Measurements from ENCODE around the gene CDIPT. TPM values are rescaled to one million over a fixed set of nuclear protein-coding genes. Genes with fewer than 3 reads are reported as not detected.

Gene CDIPT
- total RNA-seq, 1 donor from 2014 or later, result 21.0 TPM

- Mint-ChIP-seq H3K27ac (no peak overlapping the region), H3K36me3 (no peaks in the 10 kb centered on the region), H3K4me3 (peak overlapping the region; percentile 84), H3K27me3 (ENCODE audit: insufficient read depth, low read depth) (peaks cover 23% of the 10 kb centered on the region), H3K4me1 (peaks cover 14% of the 10 kb centered on the region), H3K9me3 (no peaks in the 10 kb centered on the region)
- H3F3A ChIP-seq (ENCODE audit: low read depth), result peaks cover 13% of the 10 kb centered on the region
- H3K9ac ChIP-seq, result no peak overlapping the region
- TF ChIP-seq EZH2phosphoT487 (IDR thresholded peaks at IDR 0.05) (no peak), CTCF (IDR thresholded peaks at IDR 0.05) (no peak), EZH2 (IDR thresholded peaks at IDR 0.05) (no peak)
- peaks cover 10% of the 10 kb centered on the region for H3K4me1 ChIP-seq
- H3K9me3 ChIP-seq (ENCODE audit: low read depth), result no peaks in the 10 kb centered on the region
- H3K79me2 ChIP-seq (ENCODE audit: low read depth), result no peaks in the 10 kb centered on the region
- peak overlapping the region; percentile 75 for H2AFZ ChIP-seq (replicated peaks)
- H3K27me3 ChIP-seq, result peaks cover 12% of the 10 kb centered on the region
- no peaks in the 10 kb centered on the region for H3K36me3 ChIP-seq
- DNase-seq (ENCODE audit: low spot score), result peak; percentile 31
- peak overlapping the region; percentile 88 for H3K4me2 ChIP-seq
- H3K27ac ChIP-seq, result no peak overlapping the region
- peak overlapping the region; percentile 64 for H3K4me3 ChIP-seq
- H4K20me1 ChIP-seq (ENCODE audit: low read depth), result peaks cover 17% of the 10 kb centered on the region
Measured at GRCh38 chr16:29900888-29901606, 38.0 kb upstream of the CDIPT start.

GRCh38 chr16:29900102-29900887, 37.3 kb upstream of the CDIPT start, which contains the start of gene ASPHD1:
Gene ASPHD1, plus strand, starts transcription at chr16:29900488. Its CDS starts 484 bp downstream, at chr16:29900972.
- Histone ChIP-seq H3K27ac (no peak within 1 kb of the TSS), H3F3A (ENCODE audit: low read depth) (peaks cover 13% of the 10 kb centered on the region), H3K79me2 (ENCODE audit: low read depth) (no peaks in the 10 kb centered on the region), H4K20me1 (ENCODE audit: low read depth) (peaks cover 17% of the 10 kb centered on the region), H3K4me2 (peak within 1 kb of the TSS; percentile 88), H3K9ac (no peak within 1 kb of the TSS), H2AFZ (replicated peaks) (peak within 1 kb of the TSS; percentile 75), H3K9me3 (ENCODE audit: low read depth) (no peaks in the 10 kb centered on the region), H3K27me3 (peaks cover 12% of the 10 kb centered on the region), H3K4me1 (peaks cover 10% of the 10 kb centered on the region), H3K4me3 (peak within 1 kb of the TSS; percentile 64), H3K36me3 (no peaks in the 10 kb centered on the region)
- Mint-ChIP-seq H3K36me3 (no peaks in the 10 kb centered on the region), H3K27ac (no peak within 1 kb of the TSS), H3K27me3 (ENCODE audit: insufficient read depth, low read depth) (peaks cover 23% of the 10 kb centered on the region), H3K4me3 (peak within 1 kb of the TSS; percentile 84), H3K4me1 (peaks cover 14% of the 10 kb centered on the region), H3K9me3 (no peaks in the 10 kb centered on the region)
- no peak for TF ChIP-seq EZH2 (IDR thresholded peaks at IDR 0.05)
- TF ChIP-seq EZH2phosphoT487 (IDR thresholded peaks at IDR 0.05), result no peak
- TF ChIP-seq CTCF (IDR thresholded peaks at IDR 0.05), result no peak
- peak; percentile 92 for DNase-seq (ENCODE audit: low spot score)

GRCh38 chr16:29899516-29900101, 36.6 kb upstream of the CDIPT start, which contains the start of gene SEZ6L2:
Gene SEZ6L2, minus strand, starts transcription at chr16:29899550. Its CDS starts 531 bp downstream, at chr16:29899019.
- Mint-ChIP-seq H3K4me3 (peak within 1 kb of the TSS; percentile 84), H3K36me3 (no peaks in the 10 kb centered on the region), H3K27ac (no peak within 1 kb of the TSS), H3K4me1 (peaks cover 14% of the 10 kb centered on the region), H3K9me3 (no peaks in the 10 kb centered on the region), H3K27me3 (ENCODE audit: insufficient read depth, low read depth) (peaks cover 25% of the 10 kb centered on the region)
- no peak for TF ChIP-seq EZH2phosphoT487 (IDR thresholded peaks at IDR 0.05)
- TF ChIP-seq CTCF (IDR thresholded peaks at IDR 0.05), result peak; percentile 34
- TF ChIP-seq EZH2 (IDR thresholded peaks at IDR 0.05), result no peak
- Histone ChIP-seq H2AFZ (replicated peaks) (peak within 1 kb of the TSS; percentile 75), H3K4me3 (peak within 1 kb of the TSS; percentile 64), H3K36me3 (no peaks in the 10 kb centered on the region), H3K27ac (no peak within 1 kb of the TSS), H3K4me2 (peak within 1 kb of the TSS; percentile 88), H3F3A (ENCODE audit: low read depth) (peaks cover 13% of the 10 kb centered on the region), H3K9me3 (ENCODE audit: low read depth) (no peaks in the 10 kb centered on the region), H3K27me3 (peaks cover 12% of the 10 kb centered on the region), H4K20me1 (ENCODE audit: low read depth) (peaks cover 17% of the 10 kb centered on the region), H3K79me2 (ENCODE audit: low read depth) (no peaks in the 10 kb centered on the region), H3K4me1 (peaks cover 10% of the 10 kb centered on the region), H3K9ac (no peak within 1 kb of the TSS)
- peak; percentile 92 for DNase-seq (ENCODE audit: low spot score)
